ENCODE data around the gene SMS.

GRCh38 chrX:22015139-22015750, 74.7 kb downstream of the SMS start:
- no peak for TF ChIP-seq CTCF (IDR thresholded peaks at IDR 0.05)
- TF ChIP-seq POLR2A (IDR thresholded peaks at IDR 0.05): no peak
